SK-N-SH treated with all-trans-retinoic acid at 6 μM for 48 hours (cell line): Measurements from ENCODE around the gene POM121L2.
A peak's percentile ranks its signal among the peaks of the same experiment; 100 is the strongest.

Experiments used
- ATAC-seq: fragments of 200-7000 bp; cut with Tn5 transposase; 3 replicates; pipeline ENCODE4 v1.9.1; 2020; ENCODE audit warnings: mild to moderate bottlenecking, moderate library complexity
- ARNTL ChIP-seq: fragments of 450-650 bp; formaldehyde crosslinking; IDR thresholded peaks from 2 replicates; pipeline ENCODE4 v1.5.0; 2020; ENCODE audit warnings: low read depth, mild to moderate bottlenecking, moderate library complexity, borderline replicate concordance
- BACH2 ChIP-seq: fragments of 250-450 bp; sonication (Bioruptor Pico); IDR thresholded peaks from 2 replicates; pipeline ENCODE4 v1.9.0; 2021; ENCODE audit warnings: mild to moderate bottlenecking, borderline replicate concordance
- CREB5 ChIP-seq: fragments of 250-450 bp; sonication (Bioruptor Pico); IDR thresholded peaks from 2 replicates; pipeline ENCODE4 v1.5.1; 2020; ENCODE audit warnings: low read depth, mild to moderate bottlenecking, moderate library complexity
- CSRNP3 ChIP-seq: fragments of 250-450 bp; sonication (Bioruptor Pico); IDR thresholded peaks from 2 replicates; pipeline ENCODE4 v1.5.1; 2021; ENCODE audit warnings: mild to moderate bottlenecking, moderate library complexity
- ESRRG ChIP-seq: fragments of 250-450 bp; sonication (Bioruptor Pico); IDR thresholded peaks from 2 replicates; pipeline ENCODE4 v1.6.1; 2021; ENCODE audit warnings: mild to moderate bottlenecking
- GLIS3 ChIP-seq: fragments of 250-450 bp; sonication (Bioruptor Pico); IDR thresholded peaks from 2 replicates; pipeline ENCODE4 v1.5.0; 2020; ENCODE audit warnings: mild to moderate bottlenecking, moderate library complexity
- ISL1 ChIP-seq: fragments of 250-450 bp; sonication (Bioruptor Pico); IDR thresholded peaks from 2 replicates; pipeline ENCODE4 v2.1.2; 2022; ENCODE audit warnings: mild to moderate bottlenecking, moderate library complexity
- OSR1 ChIP-seq: fragments of 250-450 bp; sonication (Bioruptor Pico); IDR thresholded peaks from 2 replicates; pipeline ENCODE4 v1.8.0; 2022; ENCODE audit warnings: moderate library complexity, mild to moderate bottlenecking, inconsistent platforms
- PPARA ChIP-seq: fragments of 250-450 bp; sonication (Bioruptor Pico); IDR thresholded peaks from 2 replicates; pipeline ENCODE4 v1.5.0; 2020; ENCODE audit warnings: mild to moderate bottlenecking, borderline replicate concordance
- SNAI2 ChIP-seq: fragments of 250-450 bp; sonication (Bioruptor Pico); IDR thresholded peaks from 2 replicates; pipeline ENCODE4 v1.5.0; 2020; ENCODE audit warnings: mild to moderate bottlenecking, moderate library complexity
- TCF4 ChIP-seq: fragments of 250-450 bp; sonication (Bioruptor Pico); IDR thresholded peaks from 2 replicates; pipeline ENCODE4 v1.8.0; 2021; ENCODE audit warnings: mild to moderate bottlenecking, moderate library complexity, borderline replicate concordance
- TOX ChIP-seq: fragments of 250-450 bp; sonication (Bioruptor Pico); IDR thresholded peaks from 2 replicates; pipeline ENCODE4 v1.8.0; 2021; ENCODE audit warnings: mild to moderate bottlenecking, moderate library complexity, borderline replicate concordance
- ZFP3 ChIP-seq: fragments of 250-450 bp; sonication (Bioruptor Pico); IDR thresholded peaks from 2 replicates; pipeline ENCODE4 v1.5.0; 2020; ENCODE audit warnings: mild to moderate bottlenecking, moderate library complexity
- ZFP30 ChIP-seq: fragments of 450-650 bp; formaldehyde crosslinking; IDR thresholded peaks from 2 replicates; pipeline ENCODE4 v1.5.0; 2022; ENCODE audit warnings: mild to moderate bottlenecking, moderate library complexity
- ZNF565 ChIP-seq: fragments of 450-650 bp; formaldehyde crosslinking; conservative IDR thresholded peaks from 2 replicates; pipeline ENCODE4 v1.5.0; 2020; ENCODE audit warnings: low read depth, mild to moderate bottlenecking, moderate library complexity
- ZNF70 ChIP-seq: fragments of 450-650 bp; formaldehyde crosslinking; IDR thresholded peaks from 2 replicates; pipeline ENCODE4 v1.5.0; 2020; ENCODE audit warnings: mild to moderate bottlenecking, moderate library complexity
- ZNF8 ChIP-seq: fragments of 450-650 bp; formaldehyde crosslinking; IDR thresholded peaks from 2 replicates; pipeline ENCODE4 v1.5.0; 2020; ENCODE audit warnings: mild to moderate bottlenecking, moderate library complexity
- TF ChIP-seq, protein P1 (sequence below): fragments of 250-450 bp; sonication (Bioruptor Pico); IDR thresholded peaks from 2 replicates; pipeline ENCODE4 v1.8.0; 2021; ENCODE audit warnings: low read depth, mild to moderate bottlenecking, moderate library complexity, borderline replicate concordance
- TF ChIP-seq, protein P2 (sequence below): fragments of 250-450 bp; sonication (Bioruptor Pico); IDR thresholded peaks from 2 replicates; pipeline ENCODE4 v1.5.0; 2020; ENCODE audit warnings: mild to moderate bottlenecking, moderate library complexity

POM121L2 gene

DNA sequence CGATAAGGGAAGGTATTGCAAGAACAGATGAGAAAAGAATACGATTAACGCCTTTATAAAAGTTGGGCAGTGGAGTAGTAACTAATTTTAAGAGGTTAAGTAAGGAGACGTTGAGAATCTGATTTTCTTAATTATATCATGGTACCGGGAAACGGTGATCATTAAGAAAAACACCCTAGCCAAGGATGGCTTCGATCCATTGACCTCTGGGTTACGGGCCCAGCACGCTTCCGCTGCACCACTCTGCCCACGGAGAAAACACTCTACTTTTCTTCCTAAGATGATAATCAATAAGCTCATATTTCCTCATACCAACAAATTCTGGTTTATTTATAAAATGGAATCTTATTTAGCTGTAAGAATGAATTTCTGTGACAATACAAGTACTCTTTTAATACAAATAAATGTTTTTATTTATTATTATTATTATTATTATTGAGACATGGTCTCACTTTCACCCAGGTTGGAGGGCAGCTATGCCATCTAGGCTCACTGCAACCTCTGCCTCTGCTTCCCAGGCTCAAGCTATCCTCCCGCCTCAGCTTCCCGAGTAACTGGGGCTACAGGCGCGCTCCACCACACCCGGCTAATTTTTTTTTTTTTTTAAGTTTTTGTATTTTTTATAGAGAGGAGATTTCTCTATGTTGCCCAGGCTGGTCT, 8.3 kb downstream of the POM121L2 start:
- TF ChIP-seq ZFP3 (CRISPR knock-in tag) (no peak), ZNF70 (CRISPR knock-in tag) (no peak), TCF4 (CRISPR knock-in tag) (no peak), ZNF565 (CRISPR knock-in tag) (no peak), GLIS3 (CRISPR knock-in tag) (no peak), CSRNP3 (no peak), ESRRG (no peak), BACH2 (CRISPR knock-in tag) (no peak), OSR1 (no peak), TOX (no peak), ZNF8 (CRISPR knock-in tag) (no peak), SNAI2 (CRISPR knock-in tag) (no peak)
- TF ChIP-seq, protein P1, sequence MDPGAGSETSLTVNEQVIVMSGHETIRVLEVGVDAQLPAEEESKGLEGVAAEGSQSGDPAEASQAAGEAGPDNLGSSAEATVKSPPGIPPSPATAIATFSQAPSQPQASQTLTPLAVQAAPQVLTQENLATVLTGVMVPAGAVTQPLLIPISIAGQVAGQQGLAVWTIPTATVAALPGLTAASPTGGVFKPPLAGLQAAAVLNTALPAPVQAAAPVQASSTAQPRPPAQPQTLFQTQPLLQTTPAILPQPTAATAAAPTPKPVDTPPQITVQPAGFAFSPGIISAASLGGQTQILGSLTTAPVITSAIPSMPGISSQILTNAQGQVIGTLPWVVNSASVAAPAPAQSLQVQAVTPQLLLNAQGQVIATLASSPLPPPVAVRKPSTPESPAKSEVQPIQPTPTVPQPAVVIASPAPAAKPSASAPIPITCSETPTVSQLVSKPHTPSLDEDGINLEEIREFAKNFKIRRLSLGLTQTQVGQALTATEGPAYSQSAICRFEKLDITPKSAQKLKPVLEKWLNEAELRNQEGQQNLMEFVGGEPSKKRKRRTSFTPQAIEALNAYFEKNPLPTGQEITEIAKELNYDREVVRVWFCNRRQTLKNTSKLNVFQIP (CRISPR knock-in tag): no peak
- ATAC-seq: no peak

- ATAC-seq: no peak
- TF ChIP-seq ZNF565 (CRISPR knock-in tag) (no peak), ZNF70 (CRISPR knock-in tag) (no peak)
Observed at GRCh38 chr6:27297857-27298730, 14.0 kb downstream of the POM121L2 start.

GRCh38 chr6:27297484-27297856, 14.6 kb downstream of the POM121L2 start:
- TF ChIP-seq OSR1: no peak
- TF ChIP-seq, all 23 proteins: peak for 0

DNA sequence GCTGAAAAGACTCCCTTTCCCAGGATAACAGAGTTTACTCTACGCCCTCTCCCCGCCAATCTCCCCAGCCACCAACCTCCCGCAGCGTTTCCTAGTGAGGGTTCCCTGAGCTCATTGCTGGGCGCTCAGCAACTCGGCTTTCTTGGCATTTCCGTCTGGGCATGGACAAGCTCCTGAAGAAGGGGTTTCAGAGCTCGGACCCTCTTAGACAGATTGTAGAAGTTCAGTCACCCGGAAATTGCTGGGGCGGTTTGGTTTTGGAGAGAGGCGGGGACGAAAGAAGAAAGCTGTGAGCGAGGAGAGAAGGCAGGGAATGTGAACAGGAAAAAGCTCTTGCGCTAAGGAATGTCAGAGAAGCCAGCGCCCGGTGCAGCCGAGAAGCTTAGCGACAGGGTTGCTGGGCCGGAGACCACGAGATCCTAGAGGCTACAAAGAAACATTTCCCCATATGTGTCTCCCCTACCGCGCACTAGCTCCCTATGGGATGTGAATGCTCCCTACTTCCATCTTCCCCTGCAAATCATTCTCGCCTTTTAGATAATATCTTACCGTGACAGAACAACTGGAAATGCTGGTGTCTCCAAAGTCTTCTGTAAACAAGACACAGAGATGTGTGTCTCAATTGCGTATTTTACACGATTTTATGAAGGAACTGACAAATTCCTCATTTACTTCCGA, 15.8 kb downstream of the POM121L2 start:
- TF ChIP-seq ISL1 (CRISPR knock-in tag) (no peak), ZFP30 (CRISPR knock-in tag) (no peak), GLIS3 (CRISPR knock-in tag) (no peak), ZFP3 (CRISPR knock-in tag) (no peak), SNAI2 (CRISPR knock-in tag) (no peak), BACH2 (CRISPR knock-in tag) (no peak), CREB5 (CRISPR knock-in tag) (no peak), OSR1 (no peak), ARNTL (no peak), PPARA (CRISPR knock-in tag) (no peak), ZNF8 (CRISPR knock-in tag) (no peak)
- TF ChIP-seq, protein P2, sequence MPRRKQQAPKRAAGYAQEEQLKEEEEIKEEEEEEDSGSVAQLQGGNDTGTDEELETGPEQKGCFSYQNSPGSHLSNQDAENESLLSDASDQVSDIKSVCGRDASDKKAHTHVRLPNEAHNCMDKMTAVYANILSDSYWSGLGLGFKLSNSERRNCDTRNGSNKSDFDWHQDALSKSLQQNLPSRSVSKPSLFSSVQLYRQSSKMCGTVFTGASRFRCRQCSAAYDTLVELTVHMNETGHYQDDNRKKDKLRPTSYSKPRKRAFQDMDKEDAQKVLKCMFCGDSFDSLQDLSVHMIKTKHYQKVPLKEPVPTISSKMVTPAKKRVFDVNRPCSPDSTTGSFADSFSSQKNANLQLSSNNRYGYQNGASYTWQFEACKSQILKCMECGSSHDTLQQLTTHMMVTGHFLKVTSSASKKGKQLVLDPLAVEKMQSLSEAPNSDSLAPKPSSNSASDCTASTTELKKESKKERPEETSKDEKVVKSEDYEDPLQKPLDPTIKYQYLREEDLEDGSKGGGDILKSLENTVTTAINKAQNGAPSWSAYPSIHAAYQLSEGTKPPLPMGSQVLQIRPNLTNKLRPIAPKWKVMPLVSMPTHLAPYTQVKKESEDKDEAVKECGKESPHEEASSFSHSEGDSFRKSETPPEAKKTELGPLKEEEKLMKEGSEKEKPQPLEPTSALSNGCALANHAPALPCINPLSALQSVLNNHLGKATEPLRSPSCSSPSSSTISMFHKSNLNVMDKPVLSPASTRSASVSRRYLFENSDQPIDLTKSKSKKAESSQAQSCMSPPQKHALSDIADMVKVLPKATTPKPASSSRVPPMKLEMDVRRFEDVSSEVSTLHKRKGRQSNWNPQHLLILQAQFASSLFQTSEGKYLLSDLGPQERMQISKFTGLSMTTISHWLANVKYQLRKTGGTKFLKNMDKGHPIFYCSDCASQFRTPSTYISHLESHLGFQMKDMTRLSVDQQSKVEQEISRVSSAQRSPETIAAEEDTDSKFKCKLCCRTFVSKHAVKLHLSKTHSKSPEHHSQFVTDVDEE (CRISPR knock-in tag): no peak
- TF ChIP-seq, protein P1 (CRISPR knock-in tag): no peak
- peak; percentile 63 for ATAC-seq

More at GRCh38 chr6:27297484-27297856, 14.6 kb downstream of the POM121L2 start:
- ATAC-seq: no peak
